PFSK-1 (cell line): ENCODE measurements around the gene CCDC85B.

ENCODE experiments used
- POLR2AphosphoS5 ChIP-seq: IDR thresholded peaks from 2 replicates; pipeline ENCODE4 v1.6.1; 2012; ENCODE audit warnings: low read depth, mild to moderate bottlenecking, control low read depth, low read length, moderate library complexity
- SIN3A ChIP-seq: IDR thresholded peaks from 2 replicates; pipeline ENCODE4 v1.6.1; 2012; ENCODE audit warnings: mild to moderate bottlenecking, low read length, moderate library complexity, borderline replicate concordance; ENCODE audit not compliant: insufficient read depth
- TAF1 ChIP-seq: IDR thresholded peaks from 2 replicates; pipeline ENCODE4 v1.6.1; 2012; ENCODE audit warnings: low read length, control low read depth, borderline replicate concordance; ENCODE audit not compliant: insufficient read depth

DNA sequence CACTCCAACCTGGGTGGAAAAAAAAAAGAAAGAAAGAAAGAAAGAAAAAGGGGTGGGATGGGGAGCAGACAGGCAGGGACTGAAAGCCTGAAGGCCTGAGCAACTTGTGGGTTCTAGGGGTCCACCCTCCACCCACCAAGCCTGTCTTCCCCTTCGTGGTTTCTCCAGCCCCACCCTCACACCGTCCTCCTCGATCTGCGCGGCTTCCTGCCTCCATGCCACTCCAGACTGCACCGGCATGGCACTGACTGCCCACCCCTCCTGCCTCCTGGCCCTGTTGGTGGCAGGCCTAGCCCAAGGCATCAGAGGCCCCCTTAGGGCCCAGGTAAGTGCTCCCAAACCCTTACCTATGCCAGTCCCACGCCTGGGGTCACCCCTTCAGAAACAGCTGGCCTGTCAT is 10.9 kb upstream of the CCDC85B start, which contains the start of gene CTSW:
- TF ChIP-seq TAF1 (no peak), SIN3A (no peak), POLR2AphosphoS5 (no peak)
